ENCODE measurements around the gene DCLK1.

DCLK1 gene

GRCh38 chr13:35892837-35893814 is 238.1 kb downstream of the DCLK1 start:
- Histone ChIP-seq H3F3A (ENCODE audit: low read depth) (no peaks in the 10 kb centered on the region), H3K9ac (ENCODE audit: low read depth, low read length, poor library complexity, severe bottlenecking) (no peak overlapping the region), H3K36me3 (ENCODE audit: insufficient read depth, low read length) (no peaks in the 10 kb centered on the region), H3K9me2 (replicated peaks; ENCODE audit: low read depth, low read length) (no peaks in the 10 kb centered on the region), H3K4me3 (ENCODE audit: low read length, poor library complexity, severe bottlenecking) (no peak overlapping the region), H3K9me3 (ENCODE audit: insufficient read depth, low read depth, low read length) (no peaks in the 10 kb centered on the region), H3K79me2 (ENCODE audit: insufficient read depth, low read length) (no peaks in the 10 kb centered on the region), H4K20me1 (ENCODE audit: insufficient read depth, low read length, poor library complexity, severe bottlenecking) (no peaks in the 10 kb centered on the region), H3K4me2 (ENCODE audit: low read depth, low read length, poor library complexity, severe bottlenecking) (no peak overlapping the region), H2AFZ (ENCODE audit: low read length) (no peak overlapping the region), H3K4me1 (ENCODE audit: insufficient read depth, low read length, poor library complexity, severe bottlenecking) (no peaks in the 10 kb centered on the region), H3K27me3 (ENCODE audit: insufficient read depth, low read length, poor library complexity, severe bottlenecking) (no peaks in the 10 kb centered on the region)
- no peak for TF ChIP-seq CTCF (conservative IDR thresholded peaks at IDR 0.05; ENCODE audit: low read length)
- no peak for TF ChIP-seq EZH2phosphoT487 (IDR thresholded peaks at IDR 0.05; ENCODE audit: borderline replicate concordance)

GRCh38 chr13:35891507-35892441 is 239.4 kb downstream of the DCLK1 start:
- no peaks in the 10 kb centered on the region for H3K9me3 ChIP-seq (ENCODE audit: insufficient read depth, low read depth, low read length)
- H2AFZ ChIP-seq (ENCODE audit: low read length), result no peak overlapping the region
- no peak overlapping the region for H3K4me3 ChIP-seq (ENCODE audit: low read length, poor library complexity, severe bottlenecking)
- no peaks in the 10 kb centered on the region for H3K79me2 ChIP-seq (ENCODE audit: insufficient read depth, low read length)
- H3K4me1 ChIP-seq (ENCODE audit: insufficient read depth, low read length, poor library complexity, severe bottlenecking), result no peaks in the 10 kb centered on the region
- no peaks in the 10 kb centered on the region for H3K36me3 ChIP-seq (ENCODE audit: insufficient read depth, low read length)
- H3K9me2 ChIP-seq (replicated peaks; ENCODE audit: low read depth, low read length), result no peaks in the 10 kb centered on the region
- no peaks in the 10 kb centered on the region for H3F3A ChIP-seq (ENCODE audit: low read depth)
- TF ChIP-seq CTCF (conservative IDR thresholded peaks at IDR 0.05; ENCODE audit: low read length), result no peak
- no peak for TF ChIP-seq EZH2phosphoT487 (IDR thresholded peaks at IDR 0.05; ENCODE audit: borderline replicate concordance)
- no peaks in the 10 kb centered on the region for H4K20me1 ChIP-seq (ENCODE audit: insufficient read depth, low read length, poor library complexity, severe bottlenecking)
- H3K4me2 ChIP-seq (ENCODE audit: low read depth, low read length, poor library complexity, severe bottlenecking), result no peak overlapping the region
- no peak overlapping the region for H3K9ac ChIP-seq (ENCODE audit: low read depth, low read length, poor library complexity, severe bottlenecking)
- H3K27me3 ChIP-seq (ENCODE audit: insufficient read depth, low read length, poor library complexity, severe bottlenecking), result no peaks in the 10 kb centered on the region

- no peaks in the 10 kb centered on the region for H3K9me2 ChIP-seq (replicated peaks; ENCODE audit: low read depth, low read length)
- no peaks in the 10 kb centered on the region for H4K20me1 ChIP-seq (ENCODE audit: insufficient read depth, low read length, poor library complexity, severe bottlenecking)
- no peaks in the 10 kb centered on the region for H3K9me3 ChIP-seq (ENCODE audit: insufficient read depth, low read depth, low read length)
- H3K9ac ChIP-seq (ENCODE audit: low read depth, low read length, poor library complexity, severe bottlenecking), result no peak overlapping the region
- H3K4me1 ChIP-seq (ENCODE audit: insufficient read depth, low read length, poor library complexity, severe bottlenecking), result no peaks in the 10 kb centered on the region
- H3K4me2 ChIP-seq (ENCODE audit: low read depth, low read length, poor library complexity, severe bottlenecking), result no peak overlapping the region
- no peaks in the 10 kb centered on the region for H3K36me3 ChIP-seq (ENCODE audit: insufficient read depth, low read length)
- H3K79me2 ChIP-seq (ENCODE audit: insufficient read depth, low read length), result no peaks in the 10 kb centered on the region
- H3K27me3 ChIP-seq (ENCODE audit: insufficient read depth, low read length, poor library complexity, severe bottlenecking), result no peaks in the 10 kb centered on the region
- H3F3A ChIP-seq (ENCODE audit: low read depth), result no peaks in the 10 kb centered on the region
- no peak for TF ChIP-seq CTCF (conservative IDR thresholded peaks at IDR 0.05; ENCODE audit: low read length)
- TF ChIP-seq EZH2phosphoT487 (IDR thresholded peaks at IDR 0.05; ENCODE audit: borderline replicate concordance), result no peak
- H2AFZ ChIP-seq (ENCODE audit: low read length), result no peak overlapping the region
- no peak overlapping the region for H3K4me3 ChIP-seq (ENCODE audit: low read length, poor library complexity, severe bottlenecking)
Measured at GRCh38 chr13:35889560-35889959, 241.6 kb downstream of the DCLK1 start.

All from Loucy (cell line).